Superior temporal gyrus (tissue), 1 donor: ENCODE measurements around the gene SH3RF1.
A peak's percentile ranks its signal among the peaks of the same experiment; 100 is the strongest.
"Not testable (repeated sequence)": the region's sequence is repeated elsewhere in the genome, so short reads cannot be mapped to it uniquely, and the experiment has no call there.

Source experiments
- DNase-seq: peaks from one replicate; pipeline ENCODE4 v3.0.0-alpha.2; 2016; ENCODE audit errors: extremely low spot score

The SH3RF1 gene

DNA sequence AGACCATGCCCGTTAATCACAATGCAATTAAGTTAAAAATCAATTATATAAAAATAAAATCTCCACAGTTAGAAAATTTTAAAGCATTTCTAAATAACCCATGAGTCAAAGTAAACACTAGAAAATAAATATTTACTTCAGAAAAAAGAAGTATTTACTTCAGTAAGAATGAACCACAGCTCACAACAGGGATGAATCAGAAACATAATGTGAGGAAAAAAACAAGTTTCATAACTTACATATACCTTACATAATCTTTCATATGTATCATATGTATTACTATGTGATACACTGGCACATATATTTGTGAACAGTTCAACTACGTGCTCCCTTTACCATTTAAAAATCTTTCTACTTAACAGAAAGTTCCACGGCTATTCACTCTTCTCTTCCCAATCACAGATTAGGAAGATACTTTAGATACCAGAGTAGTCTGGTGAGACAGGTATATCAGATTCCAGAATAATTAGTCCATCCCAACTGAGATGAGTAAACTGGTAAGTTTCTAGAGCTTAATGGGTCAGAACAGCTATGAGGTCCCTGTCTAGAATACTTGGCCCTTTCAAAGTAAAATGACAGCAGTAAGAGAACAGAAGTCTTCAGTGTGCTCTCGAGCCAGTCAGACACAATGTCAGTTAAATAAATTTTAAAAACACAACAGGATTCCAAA is 70.3 kb downstream of the SH3RF1 start:
- DNase-seq, result no peak

GRCh38 chr4:169199184-169199583 is 71.6 kb downstream of the SH3RF1 start:
- no peak for DNase-seq

- DNase-seq, result no peak
Measured at GRCh38 chr4:169198167-169198566, 72.6 kb downstream of the SH3RF1 start.

DNA sequence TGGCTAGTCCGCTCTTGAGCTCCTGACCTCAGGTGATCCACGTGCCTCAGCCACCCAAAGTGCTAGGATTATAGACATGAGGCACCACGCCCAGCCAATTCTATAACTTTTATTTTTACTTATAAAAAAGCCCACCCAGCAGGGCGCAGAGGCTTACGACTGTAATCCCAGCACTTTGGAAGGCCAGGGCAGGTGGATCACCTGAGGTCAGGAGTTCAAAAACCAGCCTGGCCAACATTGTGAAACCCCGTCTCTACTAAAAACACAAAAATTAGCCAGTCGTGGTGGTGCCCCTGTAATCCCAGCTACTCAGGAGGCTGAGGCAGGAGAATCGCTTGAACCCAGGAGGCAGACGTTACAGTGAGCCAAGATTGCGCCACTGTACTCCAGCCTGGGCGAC is 73.5 kb downstream of the SH3RF1 start:
- not testable (repeated sequence) for DNase-seq

- DNase-seq, result no peak
Measured at GRCh38 chr4:169195032-169195431, 75.7 kb downstream of the SH3RF1 start.

- not testable (repeated sequence) for DNase-seq
Measured at GRCh38 chr4:169189968-169190367, 80.8 kb downstream of the SH3RF1 start.

- no peak for DNase-seq
Measured at GRCh38 chr4:169189372-169189771, 81.4 kb downstream of the SH3RF1 start.

DNA sequence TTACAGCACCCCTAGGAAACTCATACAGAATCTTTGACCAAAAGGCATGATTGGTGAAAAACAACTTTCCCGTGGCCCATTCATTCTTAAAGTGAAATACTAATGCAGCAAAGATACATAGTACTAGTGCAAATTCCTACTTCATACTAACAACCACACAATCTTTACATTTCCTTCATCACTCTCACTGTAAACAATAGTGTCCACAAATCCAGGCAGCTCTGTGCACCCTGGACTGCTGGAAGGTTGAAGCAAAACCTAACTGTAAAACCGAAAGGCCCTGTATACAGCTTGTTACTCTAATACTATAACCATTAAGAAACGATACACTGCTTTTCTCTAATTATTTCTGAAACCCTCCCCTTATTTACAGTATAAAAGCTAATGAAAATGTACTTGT is 82.6 kb downstream of the SH3RF1 start:
- no peak for DNase-seq

- DNase-seq, result no peak
Measured at GRCh38 chr4:169185133-169185956, 85.4 kb downstream of the SH3RF1 start.

DNA sequence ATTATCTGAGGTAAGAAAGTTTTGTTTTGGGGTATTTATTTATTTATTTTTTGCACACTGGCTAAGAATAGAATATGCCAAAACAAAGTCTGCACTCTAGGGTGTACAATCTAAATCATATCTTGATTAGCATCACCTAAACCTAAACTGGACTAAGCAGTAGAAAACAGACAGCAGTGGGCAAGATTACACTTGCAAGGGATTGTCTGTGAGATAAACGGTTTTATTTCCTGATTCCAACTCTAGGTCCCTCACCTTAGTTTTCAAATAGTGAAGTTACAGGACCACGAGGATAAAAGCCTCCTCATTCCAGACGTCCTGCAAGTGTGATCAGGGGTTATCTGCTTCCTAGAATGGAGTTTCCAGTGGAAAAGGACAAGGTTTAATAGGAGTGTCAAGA is 86.1 kb downstream of the SH3RF1 start:
- no peak for DNase-seq

- DNase-seq, result no peak
Measured at GRCh38 chr4:169184236-169184635, 86.5 kb downstream of the SH3RF1 start.

DNA sequence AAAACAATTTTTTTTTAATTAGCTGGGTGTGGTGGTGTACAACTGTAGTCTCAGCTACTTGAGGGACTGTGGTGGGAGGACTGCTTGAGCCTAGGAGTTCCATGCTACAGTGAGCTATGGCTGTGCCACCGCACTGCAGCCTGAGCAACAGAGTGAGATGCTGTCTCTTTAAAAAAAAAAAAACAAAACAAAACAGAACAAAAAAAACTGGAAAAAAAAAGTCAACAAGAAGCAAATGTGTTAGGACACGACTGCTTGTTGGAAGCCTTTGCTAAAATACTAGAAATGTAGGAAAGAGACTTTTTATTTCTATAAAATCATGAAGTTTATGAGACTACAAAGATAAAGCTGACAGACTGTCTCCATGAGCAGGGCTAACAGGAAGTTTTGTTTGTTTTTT is 87.2 kb downstream of the SH3RF1 start:
- DNase-seq, result no peak

DNA sequence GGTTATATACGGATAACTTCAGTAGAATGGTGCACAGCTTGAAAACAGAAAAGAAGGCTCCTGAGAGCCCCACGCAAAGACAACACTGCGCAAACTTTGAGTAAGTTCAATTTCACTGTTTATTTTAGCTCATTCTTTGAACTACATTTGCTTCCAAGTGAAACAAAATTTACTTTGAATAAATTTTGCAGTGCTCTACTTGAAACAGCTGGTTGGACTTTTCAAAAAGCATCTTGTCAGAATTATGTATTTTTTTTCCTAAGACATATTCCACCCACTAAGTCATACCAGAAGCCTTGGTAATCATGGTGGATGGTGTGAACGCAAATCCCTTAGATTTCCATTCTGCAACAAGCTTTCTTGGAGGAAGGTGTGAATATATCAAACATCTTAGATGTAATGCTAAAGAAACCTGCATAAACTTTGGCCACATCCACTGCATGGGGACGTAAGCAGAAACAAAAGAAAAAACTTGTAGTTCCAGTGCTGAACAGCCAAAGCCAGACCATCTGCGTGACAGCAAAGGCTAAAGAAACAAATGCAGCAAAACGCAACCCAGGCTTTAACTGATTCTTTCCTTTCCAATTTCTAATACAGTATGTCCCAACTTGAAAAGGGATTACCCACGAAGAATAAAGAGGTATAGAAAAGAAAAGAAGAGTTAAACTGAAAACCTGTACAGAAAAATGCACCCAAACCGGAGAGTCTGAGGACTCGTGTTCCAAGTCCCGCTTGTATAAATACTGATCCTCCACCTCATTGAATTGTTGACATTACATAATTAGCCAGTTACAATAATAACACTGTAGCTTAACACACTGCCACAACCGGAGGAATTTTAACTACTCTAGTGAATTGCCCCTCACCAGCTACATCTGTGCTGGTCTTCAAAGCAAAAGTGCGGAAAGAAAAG is 90.9 kb downstream of the SH3RF1 start:
- DNase-seq, result peak; percentile 70

- DNase-seq, result not testable (repeated sequence)
Measured at GRCh38 chr4:169178092-169178491, 92.7 kb downstream of the SH3RF1 start.

GRCh38 chr4:169175476-169175875 is 95.3 kb downstream of the SH3RF1 start:
- DNase-seq, result no peak

DNA sequence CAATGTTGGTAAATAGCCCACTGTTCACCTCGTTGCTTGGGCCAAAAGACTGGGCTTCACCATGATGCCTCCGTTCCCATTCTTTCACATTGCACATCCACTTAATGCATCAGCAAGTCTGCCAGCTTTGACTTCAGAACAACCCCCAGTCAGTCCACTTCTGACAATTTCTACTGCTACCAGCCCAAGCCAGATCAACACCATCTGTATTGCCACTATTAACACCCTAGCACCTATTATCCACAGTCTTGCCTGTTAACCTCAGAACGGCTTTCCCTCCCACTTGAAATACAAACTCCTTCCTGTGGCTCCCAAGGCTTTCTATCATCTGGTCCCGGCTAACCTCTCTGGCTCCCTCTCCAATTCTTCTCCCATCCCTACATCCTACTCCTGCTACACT is 95.7 kb downstream of the SH3RF1 start:
- DNase-seq, result no peak

DNA sequence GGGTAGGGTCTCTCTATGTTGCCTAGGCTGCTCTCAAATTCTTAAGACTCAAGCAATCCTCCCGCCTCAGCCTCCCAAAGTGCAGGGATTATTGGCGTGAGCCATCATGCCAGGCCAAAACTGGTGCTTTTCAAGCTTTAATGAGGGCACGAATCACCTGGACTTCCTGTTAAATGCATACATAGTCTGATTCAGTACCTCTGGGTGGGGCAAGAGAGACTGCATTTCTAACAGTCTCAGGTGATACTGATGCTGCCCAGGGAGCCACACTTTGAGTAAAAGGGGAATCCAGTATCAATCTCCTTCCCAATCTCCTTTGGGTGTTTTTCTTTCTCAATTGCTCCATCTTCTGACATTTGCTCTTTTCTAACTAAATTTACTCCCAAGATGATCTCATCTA is 96.5 kb downstream of the SH3RF1 start:
- DNase-seq, result no peak

GRCh38 chr4:169167957-169168858 is 102.5 kb downstream of the SH3RF1 start:
- no peak for DNase-seq

GRCh38 chr4:169164669-169165415 is 105.9 kb downstream of the SH3RF1 start:
- no peak for DNase-seq

GRCh38 chr4:169163947-169164668 is 106.6 kb downstream of the SH3RF1 start:
- DNase-seq, result no peak
